ENCODE measurements around the gene RABL3. TPM values are rescaled to one million over a fixed set of nuclear protein-coding genes. Genes with fewer than 3 reads are reported as not detected.

RABL3 gene
- total RNA-seq, 1 experiment from 2014 or later: 18.2 TPM

DNA sequence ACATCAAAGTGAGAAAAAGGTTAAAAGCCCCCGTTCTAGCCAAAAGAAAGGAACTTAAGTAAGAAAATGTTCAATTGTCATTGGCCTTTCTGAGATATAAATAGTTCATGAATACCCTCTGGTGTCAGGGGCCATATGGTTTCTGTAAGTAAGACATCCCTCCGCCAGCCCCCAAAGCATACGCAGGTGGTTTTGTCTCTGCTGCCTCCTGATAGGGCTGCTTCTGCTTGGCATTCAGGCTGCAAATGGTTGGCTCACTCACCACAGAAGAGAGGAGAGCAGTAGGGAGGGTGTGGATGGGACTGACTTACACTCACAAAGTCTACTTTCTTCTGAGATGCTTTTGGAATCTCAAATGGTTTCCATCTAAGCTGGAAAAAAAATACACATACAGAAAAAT, 90.0 kb downstream of the RABL3 start:
- no peak overlapping the region for H3K27ac ChIP-seq (ENCODE audit: low read depth, low read length, poor library complexity, severe bottlenecking)
- no peaks in the 10 kb centered on the region for H3K4me1 ChIP-seq (ENCODE audit: insufficient read depth, low read length, poor library complexity, severe bottlenecking)
- BruUV-seq (replicated peaks): no TSS peak
- no peaks in the 10 kb centered on the region for H3K27me3 ChIP-seq (replicated peaks; ENCODE audit: insufficient read depth, low read depth, low read length, poor library complexity)
- no peaks in the 10 kb centered on the region for H3K9me3 ChIP-seq (ENCODE audit: low read depth, low read length, poor library complexity, severe bottlenecking)
- H3K36me3 ChIP-seq (ENCODE audit: insufficient read depth, low read length, poor library complexity, severe bottlenecking): no peaks in the 10 kb centered on the region
- ChIA-PET CTCF (no interaction called here), POLR2A (ENCODE audit: low non-redundant PET) (no interaction called here)
- no peak for TF ChIP-seq EZH2 (IDR thresholded peaks at IDR 0.05; ENCODE audit: borderline replicate concordance, low read depth, low read length, poor library complexity, severe bottlenecking)
- TF ChIP-seq, protein P1, sequence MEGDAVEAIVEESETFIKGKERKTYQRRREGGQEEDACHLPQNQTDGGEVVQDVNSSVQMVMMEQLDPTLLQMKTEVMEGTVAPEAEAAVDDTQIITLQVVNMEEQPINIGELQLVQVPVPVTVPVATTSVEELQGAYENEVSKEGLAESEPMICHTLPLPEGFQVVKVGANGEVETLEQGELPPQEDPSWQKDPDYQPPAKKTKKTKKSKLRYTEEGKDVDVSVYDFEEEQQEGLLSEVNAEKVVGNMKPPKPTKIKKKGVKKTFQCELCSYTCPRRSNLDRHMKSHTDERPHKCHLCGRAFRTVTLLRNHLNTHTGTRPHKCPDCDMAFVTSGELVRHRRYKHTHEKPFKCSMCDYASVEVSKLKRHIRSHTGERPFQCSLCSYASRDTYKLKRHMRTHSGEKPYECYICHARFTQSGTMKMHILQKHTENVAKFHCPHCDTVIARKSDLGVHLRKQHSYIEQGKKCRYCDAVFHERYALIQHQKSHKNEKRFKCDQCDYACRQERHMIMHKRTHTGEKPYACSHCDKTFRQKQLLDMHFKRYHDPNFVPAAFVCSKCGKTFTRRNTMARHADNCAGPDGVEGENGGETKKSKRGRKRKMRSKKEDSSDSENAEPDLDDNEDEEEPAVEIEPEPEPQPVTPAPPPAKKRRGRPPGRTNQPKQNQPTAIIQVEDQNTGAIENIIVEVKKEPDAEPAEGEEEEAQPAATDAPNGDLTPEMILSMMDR (conservative IDR thresholded peaks at IDR 0.05; ENCODE audit: low read depth, low read length): no peak
- DNase-seq (ENCODE audit: low spot score): no peak
- intact Hi-C loops (cut with micrococcal nuclease; ENCODE audit: unreplicated experiment): no loop called here
- H3K4me3 ChIP-seq (ENCODE audit: low read depth, low read length, poor library complexity, severe bottlenecking): no peak overlapping the region

DNA sequence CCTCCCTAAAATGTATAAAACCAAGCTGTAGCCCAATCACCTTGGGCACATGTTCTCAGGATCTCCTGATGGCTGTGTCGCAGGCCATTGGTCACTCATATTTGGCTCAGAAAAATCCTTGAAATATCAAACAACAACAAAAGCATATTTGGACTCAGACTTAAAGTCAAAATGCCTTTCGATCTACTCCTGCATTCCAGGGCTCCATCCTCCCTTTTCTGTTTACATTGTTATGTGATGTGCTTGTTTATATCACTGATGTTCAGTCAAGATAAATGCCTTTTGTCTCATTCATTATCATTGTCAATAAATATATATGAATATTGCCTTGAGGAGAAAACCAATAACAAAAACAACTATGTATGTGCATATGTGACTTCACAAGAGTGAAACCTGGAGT, 92.0 kb downstream of the RABL3 start:
- TF ChIP-seq EZH2 (IDR thresholded peaks at IDR 0.05; ENCODE audit: borderline replicate concordance, low read depth, low read length, poor library complexity, severe bottlenecking): no peak
- TF ChIP-seq, protein P1 (conservative IDR thresholded peaks at IDR 0.05; ENCODE audit: low read depth, low read length): no peak

DNA sequence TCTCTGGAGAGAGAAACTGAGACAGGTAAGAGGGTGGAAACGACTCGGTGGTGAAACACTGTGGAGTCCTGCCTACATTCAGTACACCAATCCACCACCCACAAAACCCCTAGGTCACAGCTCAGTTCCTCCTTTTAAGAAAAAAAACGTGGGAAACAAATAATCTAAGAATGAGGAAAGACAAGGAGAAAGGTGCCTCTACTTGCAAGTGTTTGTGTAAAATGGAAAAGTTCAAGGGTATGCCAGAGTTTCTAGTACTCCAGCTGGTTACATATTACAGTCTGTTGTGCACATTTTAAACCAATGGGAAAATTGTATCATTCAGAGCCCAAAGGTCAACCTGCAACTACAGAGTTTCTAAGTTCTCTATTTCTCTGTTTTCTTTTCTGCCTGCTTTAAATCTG, 92.5 kb downstream of the RABL3 start:
- DNase-seq (ENCODE audit: low spot score): no peak
- Histone ChIP-seq H3K9me3 (ENCODE audit: low read depth, low read length, poor library complexity, severe bottlenecking) (no peaks in the 10 kb centered on the region), H3K4me3 (ENCODE audit: low read depth, low read length, poor library complexity, severe bottlenecking) (no peak overlapping the region), H3K27me3 (replicated peaks; ENCODE audit: insufficient read depth, low read depth, low read length, poor library complexity) (no peaks in the 10 kb centered on the region), H3K27ac (ENCODE audit: low read depth, low read length, poor library complexity, severe bottlenecking) (no peak overlapping the region), H3K36me3 (ENCODE audit: insufficient read depth, low read length, poor library complexity, severe bottlenecking) (no peaks in the 10 kb centered on the region), H3K4me1 (ENCODE audit: insufficient read depth, low read length, poor library complexity, severe bottlenecking) (peaks cover 7% of the 10 kb centered on the region)
- TF ChIP-seq, protein P1 (conservative IDR thresholded peaks at IDR 0.05; ENCODE audit: low read depth, low read length): no peak
- no peak for TF ChIP-seq EZH2 (IDR thresholded peaks at IDR 0.05; ENCODE audit: borderline replicate concordance, low read depth, low read length, poor library complexity, severe bottlenecking)
- intact Hi-C loops (cut with micrococcal nuclease; ENCODE audit: unreplicated experiment): no loop called here
- ChIA-PET CTCF (no interaction called here), POLR2A (ENCODE audit: low non-redundant PET) (no interaction called here)
- no TSS peak for BruUV-seq (replicated peaks)

More for the DNA sequence above, 92.0 kb downstream of the RABL3 start:
- ChIA-PET POLR2A (ENCODE audit: low non-redundant PET) (no interaction called here), CTCF (no interaction called here)
- no peaks in the 10 kb centered on the region for H3K36me3 ChIP-seq (ENCODE audit: insufficient read depth, low read length, poor library complexity, severe bottlenecking)
- BruUV-seq (replicated peaks): no TSS peak
- no peaks in the 10 kb centered on the region for H3K9me3 ChIP-seq (ENCODE audit: low read depth, low read length, poor library complexity, severe bottlenecking)
- H3K27me3 ChIP-seq (replicated peaks; ENCODE audit: insufficient read depth, low read depth, low read length, poor library complexity): no peaks in the 10 kb centered on the region
- H3K4me3 ChIP-seq (ENCODE audit: low read depth, low read length, poor library complexity, severe bottlenecking): no peak overlapping the region
- no peak overlapping the region for H3K27ac ChIP-seq (ENCODE audit: low read depth, low read length, poor library complexity, severe bottlenecking)
- no peak for DNase-seq (ENCODE audit: low spot score)
- intact Hi-C loops (cut with micrococcal nuclease; ENCODE audit: unreplicated experiment): no loop called here
- peaks cover 2% of the 10 kb centered on the region for H3K4me1 ChIP-seq (ENCODE audit: insufficient read depth, low read length, poor library complexity, severe bottlenecking)
